H1 (cell line): Measurements from ENCODE around the gene GNAL. TPM values are rescaled to one million over a fixed set of nuclear protein-coding genes. Genes with fewer than 3 reads are reported as not detected.
A peak's percentile ranks its signal among the peaks of the same experiment; 100 is the strongest.

Experiments
- CTCF ChIA-PET: fragments of 300-600 bp; sonication (Branson Sonifier 250); formaldehyde crosslinking; loops from one replicate; lab custom pipeline; 2021; ENCODE audit not compliant: partially characterized antibody; lab: Charles Lee
- POLR2A ChIA-PET: fragments of 300-600 bp; sonication (Branson Sonifier 250); formaldehyde crosslinking; loops from one replicate; lab custom pipeline; 2021; ENCODE audit warnings: inconsistent platforms; ENCODE audit not compliant: partially characterized antibody; lab: Charles Lee
- DNase-seq, 2 experiments: peaks; one replicate each; pipeline versions ENCODE4 v3.0.0 to v3.0.0-alpha.2; 2010 to 2022; ENCODE audit warnings: low spot score in 2 of 2, low read depth in 1 of 2, mixed read lengths in 1 of 2
- FAIRE-seq: peaks from 2 replicates; lab custom pipeline; 2011; peaks lifted over from hg19 to GRCh38; lab: Jason Lieb, UNC
- H2AFZ ChIP-seq: 2 replicates; pipeline ENCODE4 v1.8.1; 2012; ENCODE audit warnings: low read length, inconsistent platforms
- H2AK5ac ChIP-seq: 2 replicates; pipeline ENCODE4 v1.6.1; 2013; ENCODE audit warnings: low read depth, low read length
- H2BK120ac ChIP-seq: replicated peaks from 2 replicates; pipeline ENCODE3; 2013; ENCODE audit warnings: low read depth, low read length, inconsistent platforms
- H2BK12ac ChIP-seq: 2 replicates; pipeline ENCODE4 v1.6.1; 2013; ENCODE audit warnings: low read depth, low read length
- H2BK15ac ChIP-seq: 2 replicates; pipeline ENCODE4 v1.6.1; 2013; ENCODE audit warnings: low read length
- H2BK20ac ChIP-seq: 2 replicates; pipeline ENCODE4 v1.6.1; 2013; ENCODE audit warnings: low read length
- H2BK5ac ChIP-seq: 2 replicates; pipeline ENCODE4 v1.6.1; 2013; ENCODE audit warnings: low read depth, low read length
- H3K14ac ChIP-seq: 2 replicates; pipeline ENCODE4 v1.6.1; 2013; ENCODE audit warnings: inconsistent platforms; ENCODE audit not compliant: insufficient read length
- H3K18ac ChIP-seq: 2 replicates; pipeline ENCODE4 v1.6.1; 2013; ENCODE audit warnings: low read length; ENCODE audit errors: extremely low read depth
- H3K23ac ChIP-seq: 2 replicates; pipeline ENCODE4 v1.6.1; 2013; ENCODE audit warnings: inconsistent platforms; ENCODE audit not compliant: insufficient read length
- H3K23me2 ChIP-seq: 2 replicates; pipeline ENCODE4 v1.6.1; 2013; ENCODE audit warnings: low read depth, low read length
- H3K27ac ChIP-seq: 2 replicates; pipeline ENCODE4 v1.6.1; 2011; ENCODE audit warnings: low read depth, low read length, inconsistent platforms
- H3K27me3 ChIP-seq, 4 experiments: replicated peaks in 1 of 4; 1 replicate in 1 of 4; 2 replicates in 3 of 4; pipeline versions ENCODE4 v1.6.1 to v1.8.1; 2011 to 2013; ENCODE audit warnings: low read length in 3 of 4, mild to moderate bottlenecking in 3 of 4, inconsistent platforms in 2 of 4, mixed read lengths in 2 of 4, moderate library complexity in 1 of 4; ENCODE audit not compliant: control insufficient read depth in 3 of 4, insufficient read depth in 3 of 4; ENCODE audit errors: extremely low read depth in 1 of 4
- H3K36me3 ChIP-seq, 4 experiments: 2 replicates each; pipeline versions ENCODE4 v1.6.1 to v1.8.1; 2011 to 2013; ENCODE audit warnings: mild to moderate bottlenecking in 4 of 4, low read length in 3 of 4, moderate library complexity in 2 of 4, control low read depth in 1 of 4, inconsistent platforms in 1 of 4; ENCODE audit not compliant: insufficient read depth in 4 of 4, control insufficient read depth in 2 of 4
- H3K4ac ChIP-seq: replicated peaks from 2 replicates; pipeline ENCODE3; 2013; ENCODE audit warnings: low read length, low read depth, mixed read lengths, inconsistent platforms; ENCODE audit not compliant: insufficient read length
- H3K4me1 ChIP-seq, 4 experiments: replicated peaks in 1 of 4; 1 replicate in 1 of 4; 2 replicates in 3 of 4; pipeline versions ENCODE4 v1.6.1 to v1.8.1; 2011 to 2013; ENCODE audit warnings: low read length in 3 of 4, inconsistent platforms in 2 of 4, mixed read lengths in 1 of 4; ENCODE audit not compliant: insufficient read depth in 4 of 4, control insufficient read depth in 3 of 4
- H3K4me2 ChIP-seq, 2 experiments: 2 replicates each; pipeline versions ENCODE4 v1.6.1 to v1.8.1; 2011 to 2013; ENCODE audit warnings: low read depth in 2 of 2, low read length in 2 of 2, control low read depth in 1 of 2, inconsistent platforms in 1 of 2, mild to moderate bottlenecking in 1 of 2; ENCODE audit not compliant: insufficient read depth in 1 of 2
- H3K4me3 ChIP-seq, 4 experiments: fragments of 200-600, 300-600 bp in 1 of 4; sonication (generic), shearing (Covaris generic), sonication (Bioruptor Twin) in 1 of 4; 2 replicates each; pipeline versions ENCODE4 v1.5.1 to v1.8.1; 2011 to 2016; ENCODE audit warnings: low read length in 4 of 4, low read depth in 3 of 4, control low read depth in 2 of 4, inconsistent platforms in 2 of 4, mild to moderate bottlenecking in 2 of 4, mixed read lengths in 1 of 4, moderate library complexity in 1 of 4; ENCODE audit not compliant: insufficient read depth in 2 of 4; ENCODE audit errors: extremely low read depth in 1 of 4
- H3K56ac ChIP-seq: replicated peaks from 2 replicates; pipeline ENCODE3; 2013; ENCODE audit warnings: low read depth, mild to moderate bottlenecking, mixed read lengths, low read length, inconsistent platforms; ENCODE audit not compliant: insufficient read length
- H3K79me1 ChIP-seq: 2 replicates; pipeline ENCODE4 v1.6.1; 2013; ENCODE audit warnings: low read depth, low read length, control low read depth
- H3K79me2 ChIP-seq, 2 experiments: 2 replicates each; pipeline versions ENCODE4 v1.6.1 to v1.8.1; 2012 to 2013; ENCODE audit warnings: low read length in 2 of 2, mild to moderate bottlenecking in 2 of 2, inconsistent platforms in 1 of 2; ENCODE audit not compliant: insufficient read depth in 2 of 2, control insufficient read depth in 1 of 2
- H3K9ac ChIP-seq, 4 experiments: replicated peaks in 1 of 4; 1 replicate in 1 of 4; 2 replicates in 3 of 4; pipeline versions ENCODE4 v1.6.1 to v1.8.1; 2011 to 2013; ENCODE audit warnings: low read depth in 3 of 4, low read length in 3 of 4, control low read depth in 2 of 4, mild to moderate bottlenecking in 2 of 4, moderate library complexity in 2 of 4, inconsistent platforms in 1 of 4; ENCODE audit errors: extremely low read depth in 1 of 4
- H3K9me3 ChIP-seq, 2 experiments: 2 replicates each; pipeline versions ENCODE4 v1.6.1 to v1.8.1; 2012 to 2013; ENCODE audit warnings: mild to moderate bottlenecking in 2 of 2, moderate library complexity in 2 of 2, control low read depth in 1 of 2, inconsistent platforms in 1 of 2, low read depth in 1 of 2, low read length in 1 of 2, mixed read lengths in 1 of 2; ENCODE audit not compliant: insufficient read depth in 2 of 2
- H4K20me1 ChIP-seq, 2 experiments: replicated peaks in 1 of 2; 2 replicates each; pipeline versions ENCODE3 to v1.8.1; 2011 to 2013; ENCODE audit warnings: inconsistent platforms in 2 of 2, low read length in 2 of 2, mild to moderate bottlenecking in 1 of 2; ENCODE audit not compliant: insufficient read depth in 2 of 2, control insufficient read depth in 1 of 2
- H4K5ac ChIP-seq: 2 replicates; pipeline ENCODE4 v1.6.1; 2013; ENCODE audit warnings: low read length, low read depth, mixed read lengths, inconsistent platforms; ENCODE audit not compliant: insufficient read length
- H4K8ac ChIP-seq: 2 replicates; pipeline ENCODE4 v1.8.0; 2013; ENCODE audit warnings: mild to moderate bottlenecking, moderate library complexity, low read length, inconsistent platforms; ENCODE audit not compliant: insufficient read depth; ENCODE audit errors: extremely low read depth
- H4K91ac ChIP-seq: replicated peaks from 2 replicates; pipeline ENCODE3; 2013; ENCODE audit warnings: low read length, mixed read lengths, inconsistent platforms; ENCODE audit not compliant: insufficient read length
- ATF2 ChIP-seq: IDR thresholded peaks from 2 replicates; pipeline ENCODE4 v1.6.1; 2012; ENCODE audit warnings: low read length, inconsistent platforms
- CBX8 ChIP-seq: fragments of 300-800, 300-1000 bp; sonication (generic); IDR thresholded peaks from 2 replicates; pipeline ENCODE4 v1.7.1; 2016; ENCODE audit warnings: low read depth, low read length, borderline replicate concordance
- EGR1 ChIP-seq: IDR thresholded peaks from 2 replicates; pipeline ENCODE4 v1.6.1; 2011; ENCODE audit warnings: low read depth, low read length, borderline replicate concordance
- EP300 ChIP-seq, 2 experiments: IDR thresholded peaks; 1 replicate in 1 of 2; 2 replicates in 1 of 2; pipeline ENCODE4 v1.6.1; 2011 to 2012; ENCODE audit warnings: low read depth in 2 of 2, low read length in 2 of 2, mild to moderate bottlenecking in 2 of 2, borderline replicate concordance in 1 of 2, inconsistent platforms in 1 of 2, moderate library complexity in 1 of 2
- MAFK ChIP-seq: IDR thresholded peaks from 2 replicates; pipeline ENCODE4 v1.6.1; 2012; ENCODE audit warnings: low read depth, mild to moderate bottlenecking, improper control_type of control experiment, low read length
- NANOG ChIP-seq: IDR thresholded peaks from 2 replicates; pipeline ENCODE4 v1.6.1; 2011; ENCODE audit warnings: low read length, low read depth, mild to moderate bottlenecking, inconsistent platforms; ENCODE audit not compliant: insufficient read depth, poor library complexity, severe bottlenecking
- NRF1 ChIP-seq: IDR thresholded peaks from 2 replicates; pipeline ENCODE4 v1.6.1; 2011; ENCODE audit warnings: mild to moderate bottlenecking, low read depth, low read length, improper control_type of control experiment
- RBBP5 ChIP-seq: IDR thresholded peaks from 2 replicates; pipeline ENCODE4 v1.7.1; 2012; ENCODE audit warnings: low read depth, mild to moderate bottlenecking, inconsistent platforms, low read length, moderate library complexity, borderline replicate concordance
- SRF ChIP-seq: IDR thresholded peaks from 2 replicates; pipeline ENCODE4 v1.6.1; 2011; ENCODE audit warnings: mild to moderate bottlenecking, low read depth, low read length, moderate library complexity
- TBP ChIP-seq: IDR thresholded peaks from 2 replicates; pipeline ENCODE4 v1.6.1; 2011; ENCODE audit warnings: low read depth, low read length, improper control_type of control experiment
- ZNF274 ChIP-seq: IDR thresholded peaks from 2 replicates; pipeline ENCODE4 v1.7.0; 2012; ENCODE audit warnings: low read length, borderline replicate concordance; ENCODE audit errors: extremely low read depth
- WGBS, 2 experiments: shearing (Covaris generic) in 1 of 2; methylation state at CpG; one replicate each; pipeline versions ENCODE4 v1.1.6 to v1.1.7; 2013 to 2015; ENCODE audit warnings: low lambda C conversion rate in 2 of 2, mixed read lengths in 2 of 2, inconsistent platforms in 1 of 2, low coverage in 1 of 2, missing lambda C conversion rate in 1 of 2; ENCODE audit not compliant: insufficient replicate concordance in 2 of 2, insufficient coverage in 1 of 2, insufficient read length in 1 of 2; ENCODE audit errors: extremely low coverage in 1 of 2, missing lambda C conversion rate in 1 of 2; 5-methylcytosine and 5-hydroxymethylcytosine counted together
- polyA plus RNA-seq, 7 experiments: library from polyadenylated mRNA; depleted of rRNA in 3 of 7; stranded (reverse) in 5 of 7; unstranded in 2 of 7; fragments of >200 nt in 5 of 7; fragments of 200-250 nt in 2 of 7; gene quantifications; 1 replicate in 5 of 7; 2 replicates in 1 of 7; 4 replicates in 1 of 7; pipeline versions ENCODE4 v1.2.1 to v1.2.3, GENCODE V29; 2011 to 2013; ENCODE audit warnings: missing spikeins in 2 of 7, mixed read lengths in 2 of 7
- total RNA-seq: library from RNA; stranded (reverse); fragmentation: NEBNext Ultra II Directional; extraction: Animal tissue kit (Norgen Biotek cat#: 25700); gene quantifications from 2 replicates; pipeline ENCODE4 v1.2.1, GENCODE V29; 2021

The GNAL gene
- total and polyA plus RNA-seq, 2 of the 8 experiments (the other 6 are each of a cell fraction or from before 2014, with no cell fraction given) = 13.2 to 18.3 TPM

- Histone ChIP-seq H3K18ac (no peak overlapping the region), H3K27ac (no peak overlapping the region), H3K27me3 (no peaks in the 10 kb centered on the region; a peak in 2 of 7 replicates), H3K79me1 (no peaks in the 10 kb centered on the region), H3K4me3 (no peak overlapping the region), H2BK5ac (no peak overlapping the region), H2BK120ac (no peak overlapping the region), H3K9ac (no peak overlapping the region), H3K23me2 (no peaks in the 10 kb centered on the region), H3K4me1 (no peaks in the 10 kb centered on the region; a peak in 1 of 7 replicates), H3K14ac (no peak overlapping the region), H4K91ac (no peak overlapping the region), H2BK20ac (no peak overlapping the region), H2AK5ac (no peak overlapping the region), H4K20me1 (no peaks in the 10 kb centered on the region), H4K8ac (no peak overlapping the region), H2BK15ac (no peak overlapping the region), H3K4me2 (no peak overlapping the region), H4K5ac (no peak overlapping the region), H3K36me3 (no peaks in the 10 kb centered on the region), H2AFZ (no peak overlapping the region), H3K4ac (no peak overlapping the region), H3K23ac (no peak overlapping the region), H2BK12ac (no peak overlapping the region), H3K9me3 (no peaks in the 10 kb centered on the region), H3K79me2 (no peaks in the 10 kb centered on the region), H3K56ac (no peak overlapping the region)
- CTCF ChIA-PET = interaction anchor here (1.0 to 2.9 kb wide), 8 partner anchors 12 to 67 kb away, joined by 3 to 15 read pairs (median 4); no protein-coding TSS in a partner anchor
- 91% methylated on average over 8 of the region's 8 CpGs; no CpG with 5 or more reads in 1 of the 2 experiments for WGBS, 2 experiments
- DNase-seq (peak in 1 of 2 experiments; percentile 23), FAIRE-seq (no peak)
- POLR2A ChIA-PET = interaction anchor here (0.6 to 1.9 kb wide), 2 partner anchors 13 to 30 kb away, joined by 3 to 4 read pairs; no protein-coding TSS in a partner anchor
- TF ChIP-seq ZNF274 (no peak), EGR1 (no peak), RBBP5 (no peak), EP300 (IDR thresholded peaks at IDR 0.05; ENCODE audit: borderline replicate concordance in 1 of 2, low read depth in 2 of 2, low read length in 2 of 2) (no peak), TBP (no peak), CBX8 (no peak), ATF2 (no peak), SRF (no peak), MAFK (no peak), NRF1 (no peak), NANOG (no peak)
These were observed 16.1 kb upstream of the GNAL start for GRCh38 chr18:11672846-11673454.
